ENCODE measurements around the gene CAVIN3. TPM values are rescaled to one million over a fixed set of nuclear protein-coding genes. Genes with fewer than 3 reads are reported as not detected.
A peak's percentile ranks its signal among the peaks of the same experiment; 100 is the strongest.

CAVIN3 gene
- total and polyA plus RNA-seq, 10 of the 15 experiments (the other 5 are each of a cell fraction or from before 2014, with no cell fraction given), result 0.05 to 13.9 (median 4.5) TPM

- Histone ChIP-seq H3K4me3 (no peak overlapping the region), H3K4me1 (ENCODE audit: control insufficient read depth, insufficient read depth, low read length) (peaks cover 26% of the 10 kb centered on the region), H3K9me3 (replicated peaks; ENCODE audit: control insufficient read depth, insufficient read depth, low read length) (no peaks in the 10 kb centered on the region), H3K36me3 (ENCODE audit: control insufficient read depth in 2 of 2, insufficient read depth in 2 of 2, low read length in 1 of 2) (no peaks in the 10 kb centered on the region; a peak in 1 of 4 replicates), H3K27me3 (replicated peaks in 1 of 2; ENCODE audit: control insufficient read depth in 2 of 2, insufficient read depth in 2 of 2, low read length in 1 of 2) (no peaks in the 10 kb centered on the region; a peak in 1 of 4 replicates), H3K79me2 (ENCODE audit: control insufficient read depth, insufficient read depth, low read length) (no peaks in the 10 kb centered on the region), H4K20me1 (ENCODE audit: control insufficient read depth, insufficient read depth) (no peaks in the 10 kb centered on the region), H3K4me2 (ENCODE audit: control insufficient read depth, insufficient read depth) (peak overlapping the region; percentile 56), H2AFZ (ENCODE audit: control insufficient read depth, low read depth, low read length) (peak overlapping the region; percentile 73; the same call in 1 of the 2 replicates), H3K27ac (ENCODE audit: control insufficient read depth, insufficient read depth) (no peak overlapping the region), H3K9ac (ENCODE audit: control insufficient read depth, insufficient read depth, low read length) (peak overlapping the region; percentile 41; the same call in 1 of the 2 replicates)
- intact Hi-C loops (cut with micrococcal nuclease; ENCODE audit: unreplicated experiment) (loop anchor here (10.0 kb wide), 1 partner anchor 434 kb away; the partner anchor contains the start of gene OR52E4), in situ Hi-C loops (cut with MboI) (no loop called here)
- ChIA-PET CTCF (interaction anchor here (2.8 to 6.1 kb wide), 2 partner anchors 13 to 68 kb away, joined by 10 to 55 read pairs; no protein-coding TSS in a partner anchor), POLR2A (interaction anchor here (0.8 to 1.3 kb wide), 3 partner anchors 11 to 66 kb away, joined by 3 to 12 read pairs (median 4); no protein-coding TSS in a partner anchor), RAD21 (ENCODE audit: unreplicated experiment) (interaction anchor here (1.1 to 1.2 kb wide), 2 partner anchors 33 to 60 kb away, joined by 3 read pairs; no protein-coding TSS in a partner anchor), SMC1A (ENCODE audit: uncharacterized antibody, unreplicated experiment) (interaction anchor here (0.8 to 1.3 kb wide), 3 partner anchors 12 to 34 kb away, joined by 3 to 4 read pairs (median 4); no protein-coding TSS in a partner anchor)
- ATAC-seq, result no peak
- WGBS (ENCODE audit: insufficient coverage, insufficient replicate concordance, low lambda C conversion rate, missing lambda C conversion rate), result 69% methylated on average over 35 of the region's 37 CpGs
- FAIRE-seq, result no peak
- no TSS peak for BruUV-seq (replicated peaks)
- DNase-seq (ENCODE audit: low read depth, low spot score), result no peak
- TF ChIP-seq TCF3 (IDR thresholded peaks at IDR 0.05; ENCODE audit: borderline replicate concordance, insufficient read depth, low read depth, low read length) (no peak), CREB1 (IDR thresholded peaks at IDR 0.05; ENCODE audit: low read depth) (no peak), CHD1 (IDR thresholded peaks at IDR 0.05; ENCODE audit: low read depth, low read length) (no peak), ZBED1 (IDR thresholded peaks at IDR 0.05; ENCODE audit: borderline replicate concordance) (no peak), RB1 (IDR thresholded peaks at IDR 0.05; ENCODE audit: borderline replicate concordance) (no peak), ATF2 (IDR thresholded peaks at IDR 0.05; ENCODE audit: low read length) (no peak), ZNF24 (IDR thresholded peaks at IDR 0.05) (no peak), IKZF2 (IDR thresholded peaks at IDR 0.05) (no peak), ZBTB4 (CRISPR knock-in tag; IDR thresholded peaks at IDR 0.05) (no peak), BACH1 (IDR thresholded peaks at IDR 0.05; ENCODE audit: borderline replicate concordance) (no peak), ASH2L (IDR thresholded peaks at IDR 0.05; ENCODE audit: borderline replicate concordance, low read depth) (no peak), MYC (IDR thresholded peaks at IDR 0.05; ENCODE audit: insufficient read depth, insufficient read length, insufficient replicate concordance, low read length, severe bottlenecking) (no peak), CEBPB (IDR thresholded peaks at IDR 0.05; ENCODE audit: borderline replicate concordance in 1 of 2, low read depth in 2 of 2, low read length in 2 of 2) (no peak), TCF12 (IDR thresholded peaks at IDR 0.05; ENCODE audit: low read depth, low read length) (no peak), MAX (IDR thresholded peaks at IDR 0.05; ENCODE audit: low read depth, low read length) (no peak), SRF (IDR thresholded peaks at IDR 0.05; ENCODE audit: low read depth in 2 of 2, low read length in 2 of 2) (no peak), ZNF207 (IDR thresholded peaks at IDR 0.05; ENCODE audit: borderline replicate concordance) (no peak)
Observed at GRCh38 chr11:6319001-6319703, 1.1 kb downstream of the CAVIN3 start.
